ENCODE measurements around the gene EXOSC10. TPM values are rescaled to one million over a fixed set of nuclear protein-coding genes. Genes with fewer than 3 reads are reported as not detected.

The EXOSC10 gene
- total RNA-seq, 1 donor from 2014 or later: 64.1 TPM

- Histone ChIP-seq H3K36me3 (ENCODE audit: control insufficient read depth, insufficient read depth, low read length) (no peaks in the 10 kb centered on the region), H3K4me3 (ENCODE audit: low read depth, low read length) (no peak overlapping the region), H3K27me3 (ENCODE audit: control insufficient read depth, insufficient read depth, low read length) (peaks cover 6% of the 10 kb centered on the region)
- TF ChIP-seq, protein P1, sequence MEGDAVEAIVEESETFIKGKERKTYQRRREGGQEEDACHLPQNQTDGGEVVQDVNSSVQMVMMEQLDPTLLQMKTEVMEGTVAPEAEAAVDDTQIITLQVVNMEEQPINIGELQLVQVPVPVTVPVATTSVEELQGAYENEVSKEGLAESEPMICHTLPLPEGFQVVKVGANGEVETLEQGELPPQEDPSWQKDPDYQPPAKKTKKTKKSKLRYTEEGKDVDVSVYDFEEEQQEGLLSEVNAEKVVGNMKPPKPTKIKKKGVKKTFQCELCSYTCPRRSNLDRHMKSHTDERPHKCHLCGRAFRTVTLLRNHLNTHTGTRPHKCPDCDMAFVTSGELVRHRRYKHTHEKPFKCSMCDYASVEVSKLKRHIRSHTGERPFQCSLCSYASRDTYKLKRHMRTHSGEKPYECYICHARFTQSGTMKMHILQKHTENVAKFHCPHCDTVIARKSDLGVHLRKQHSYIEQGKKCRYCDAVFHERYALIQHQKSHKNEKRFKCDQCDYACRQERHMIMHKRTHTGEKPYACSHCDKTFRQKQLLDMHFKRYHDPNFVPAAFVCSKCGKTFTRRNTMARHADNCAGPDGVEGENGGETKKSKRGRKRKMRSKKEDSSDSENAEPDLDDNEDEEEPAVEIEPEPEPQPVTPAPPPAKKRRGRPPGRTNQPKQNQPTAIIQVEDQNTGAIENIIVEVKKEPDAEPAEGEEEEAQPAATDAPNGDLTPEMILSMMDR (IDR thresholded peaks at IDR 0.05; ENCODE audit: insufficient read depth, low read length, poor library complexity, severe bottlenecking): no peak
- no peak for DNase-seq (ENCODE audit: low read depth)
These were observed 54.0 kb downstream of the EXOSC10 start for GRCh38 chr1:11045428-11046269.

DNA sequence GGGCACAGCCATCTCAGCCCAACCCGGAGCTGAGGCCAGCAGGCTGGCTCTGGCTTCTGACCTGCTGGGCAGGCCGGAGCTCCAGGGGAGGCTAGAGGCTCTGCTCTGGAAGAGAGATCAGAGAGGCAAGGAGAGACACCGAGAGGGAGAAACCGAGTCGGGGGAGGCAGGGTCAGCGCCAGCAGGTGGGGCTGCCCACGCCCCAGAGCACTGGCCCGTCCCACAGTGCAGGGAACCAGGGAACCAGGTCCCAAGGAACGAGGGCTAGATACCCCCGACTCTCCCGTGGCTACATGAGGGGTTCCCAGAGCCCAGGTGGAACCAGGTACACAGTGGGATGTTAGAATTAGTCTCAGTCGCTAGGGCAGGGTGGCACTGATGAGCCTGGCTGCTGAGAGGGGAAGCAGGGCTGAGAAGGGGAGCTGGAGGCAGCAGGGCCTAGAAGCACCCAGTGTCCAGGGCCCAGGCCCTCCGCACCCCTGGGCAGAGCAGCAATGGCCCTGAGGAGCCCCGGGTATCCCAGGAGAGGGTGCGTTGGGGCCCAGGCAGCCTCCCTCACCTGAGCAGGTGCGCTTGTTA lies 54.7 kb downstream of the EXOSC10 start:
- Histone ChIP-seq H3K36me3 (ENCODE audit: control insufficient read depth, insufficient read depth, low read length) (no peaks in the 10 kb centered on the region), H3K27me3 (ENCODE audit: control insufficient read depth, insufficient read depth, low read length) (peaks cover 6% of the 10 kb centered on the region), H3K4me3 (ENCODE audit: low read depth, low read length) (no peak overlapping the region)
- no peak for DNase-seq (ENCODE audit: low read depth)
- TF ChIP-seq, protein P1 (IDR thresholded peaks at IDR 0.05; ENCODE audit: insufficient read depth, low read length, poor library complexity, severe bottlenecking): no peak

GRCh38 chr1:11044086-11044848 lies 55.4 kb downstream of the EXOSC10 start:
- no peak for DNase-seq (ENCODE audit: low read depth)
- Histone ChIP-seq H3K4me3 (ENCODE audit: low read depth, low read length) (no peak overlapping the region), H3K27me3 (ENCODE audit: control insufficient read depth, insufficient read depth, low read length) (peaks cover 6% of the 10 kb centered on the region), H3K36me3 (ENCODE audit: control insufficient read depth, insufficient read depth, low read length) (no peaks in the 10 kb centered on the region)
- TF ChIP-seq, protein P1 (IDR thresholded peaks at IDR 0.05; ENCODE audit: insufficient read depth, low read length, poor library complexity, severe bottlenecking): no peak

- no peak for DNase-seq (ENCODE audit: low read depth)
- no peak overlapping the region for H3K4me3 ChIP-seq (ENCODE audit: low read depth, low read length)
- TF ChIP-seq, protein P1 (IDR thresholded peaks at IDR 0.05; ENCODE audit: insufficient read depth, low read length, poor library complexity, severe bottlenecking): no peak
- peaks cover 10% of the 10 kb centered on the region for H3K27me3 ChIP-seq (ENCODE audit: control insufficient read depth, insufficient read depth, low read length)
- H3K36me3 ChIP-seq (ENCODE audit: control insufficient read depth, insufficient read depth, low read length): no peaks in the 10 kb centered on the region
These were observed 56.4 kb downstream of the EXOSC10 start for GRCh38 chr1:11042995-11043874.

DNA sequence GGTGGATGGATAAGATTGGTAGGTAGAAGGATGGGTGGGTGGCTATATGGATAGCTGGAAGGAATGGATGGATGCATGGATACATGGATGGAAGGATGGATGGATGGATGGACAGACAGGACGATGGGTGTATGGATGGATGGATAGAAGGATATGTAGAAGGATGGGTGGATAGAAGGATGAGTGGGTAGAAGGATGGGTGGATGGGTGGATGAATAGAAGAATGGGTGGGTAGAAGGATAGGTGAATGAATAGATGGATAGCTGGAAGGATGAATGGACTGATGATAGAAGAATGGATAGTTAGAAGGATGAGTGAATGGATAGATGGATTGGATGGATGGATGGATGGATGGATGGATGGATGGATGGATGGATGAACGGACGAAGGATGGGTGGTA lies 57.6 kb downstream of the EXOSC10 start:
- H3K27me3 ChIP-seq (ENCODE audit: control insufficient read depth, insufficient read depth, low read length): peaks cover 11% of the 10 kb centered on the region
- TF ChIP-seq, protein P1 (IDR thresholded peaks at IDR 0.05; ENCODE audit: insufficient read depth, low read length, poor library complexity, severe bottlenecking): no peak
- DNase-seq (ENCODE audit: low read depth): no peak
- no peak overlapping the region for H3K4me3 ChIP-seq (ENCODE audit: low read depth, low read length)
- no peaks in the 10 kb centered on the region for H3K36me3 ChIP-seq (ENCODE audit: control insufficient read depth, insufficient read depth, low read length)
